Nephron progenitor cell (in vitro differentiated cells): ENCODE results near the gene KRTAP22-1.

Experiments
- DNase-seq: peaks from one replicate; pipeline ENCODE4 v3.0.0; 2021
- H3K27ac Mint-ChIP-seq: 2 replicates; pipeline ENCODE4 v1.8.0; 2021; ENCODE audit warnings: mild to moderate bottlenecking, moderate library complexity, mixed read lengths
- H3K27me3 Mint-ChIP-seq: 2 replicates; pipeline ENCODE4 v1.8.0; 2021; ENCODE audit warnings: mild to moderate bottlenecking, low read depth, mixed read lengths; ENCODE audit not compliant: poor library complexity
- H3K36me3 Mint-ChIP-seq: 2 replicates; pipeline ENCODE4 v1.8.0; 2021; ENCODE audit warnings: low read depth, mixed read lengths
- H3K4me1 Mint-ChIP-seq: 2 replicates; pipeline ENCODE4 v1.8.0; 2021; ENCODE audit warnings: mixed read lengths
- H3K4me3 Mint-ChIP-seq: 2 replicates; pipeline ENCODE4 v1.8.0; 2021; ENCODE audit warnings: mild to moderate bottlenecking, moderate library complexity, mixed read lengths
- H3K9me3 Mint-ChIP-seq: 2 replicates; pipeline ENCODE4 v1.8.0; 2021; ENCODE audit warnings: mild to moderate bottlenecking, moderate library complexity, mixed read lengths
- TF ChIP-seq, protein P1 (sequence below): fragments of 200-600 bp; sonication (generic); IDR thresholded peaks from 2 replicates; pipeline ENCODE4 v1.5.0; 2021; ENCODE audit warnings: antibody characterized with exemption

KRTAP22-1 gene

DNA sequence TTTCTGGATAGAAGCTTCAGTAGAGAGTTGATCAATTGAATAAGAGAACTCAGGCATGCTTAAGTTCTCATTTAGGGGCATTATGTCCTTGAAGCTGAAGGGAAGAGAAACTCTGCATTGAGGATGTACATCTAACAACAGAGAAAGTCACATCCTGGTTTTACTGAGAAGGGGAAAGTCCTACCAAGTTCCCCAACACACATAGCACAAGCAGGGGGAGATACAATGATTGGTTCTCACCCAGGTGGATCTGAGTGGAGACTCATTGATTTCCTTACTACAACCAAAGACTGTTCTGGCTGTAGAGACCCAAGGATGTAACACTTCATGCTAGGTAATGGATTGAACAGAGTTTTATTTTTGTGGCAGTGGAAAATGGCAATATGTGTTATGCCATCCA is 14.3 kb downstream of the KRTAP22-1 start:
- H3K4me3 Mint-ChIP-seq = no peak overlapping the region
- peaks cover 17% of the 10 kb centered on the region for H3K9me3 Mint-ChIP-seq
- H3K27me3 Mint-ChIP-seq = peaks cover 2% of the 10 kb centered on the region
- TF ChIP-seq, protein P1, sequence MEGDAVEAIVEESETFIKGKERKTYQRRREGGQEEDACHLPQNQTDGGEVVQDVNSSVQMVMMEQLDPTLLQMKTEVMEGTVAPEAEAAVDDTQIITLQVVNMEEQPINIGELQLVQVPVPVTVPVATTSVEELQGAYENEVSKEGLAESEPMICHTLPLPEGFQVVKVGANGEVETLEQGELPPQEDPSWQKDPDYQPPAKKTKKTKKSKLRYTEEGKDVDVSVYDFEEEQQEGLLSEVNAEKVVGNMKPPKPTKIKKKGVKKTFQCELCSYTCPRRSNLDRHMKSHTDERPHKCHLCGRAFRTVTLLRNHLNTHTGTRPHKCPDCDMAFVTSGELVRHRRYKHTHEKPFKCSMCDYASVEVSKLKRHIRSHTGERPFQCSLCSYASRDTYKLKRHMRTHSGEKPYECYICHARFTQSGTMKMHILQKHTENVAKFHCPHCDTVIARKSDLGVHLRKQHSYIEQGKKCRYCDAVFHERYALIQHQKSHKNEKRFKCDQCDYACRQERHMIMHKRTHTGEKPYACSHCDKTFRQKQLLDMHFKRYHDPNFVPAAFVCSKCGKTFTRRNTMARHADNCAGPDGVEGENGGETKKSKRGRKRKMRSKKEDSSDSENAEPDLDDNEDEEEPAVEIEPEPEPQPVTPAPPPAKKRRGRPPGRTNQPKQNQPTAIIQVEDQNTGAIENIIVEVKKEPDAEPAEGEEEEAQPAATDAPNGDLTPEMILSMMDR = no peak
- H3K4me1 Mint-ChIP-seq = no peaks in the 10 kb centered on the region
- H3K27ac Mint-ChIP-seq = no peak overlapping the region
- H3K36me3 Mint-ChIP-seq = no peaks in the 10 kb centered on the region
- DNase-seq = no peak

- H3K9me3 Mint-ChIP-seq = peaks cover 9% of the 10 kb centered on the region
- H3K4me1 Mint-ChIP-seq = no peaks in the 10 kb centered on the region
- H3K36me3 Mint-ChIP-seq = no peaks in the 10 kb centered on the region
- no peak for DNase-seq
- no peak within 1 kb of the TSS for H3K4me3 Mint-ChIP-seq
- H3K27ac Mint-ChIP-seq = no peak within 1 kb of the TSS
- TF ChIP-seq, protein P1 = no peak
- H3K27me3 Mint-ChIP-seq = no peaks in the 10 kb centered on the region
Observed at GRCh38 chr21:30616125-30616524, 15.2 kb downstream of the KRTAP22-1 start, which contains the start of gene KRTAP20-1. KRTAP20-1 (plus strand) TSS chr21:30616425; CDS start chr21:30616455, 30 bp downstream.

DNA sequence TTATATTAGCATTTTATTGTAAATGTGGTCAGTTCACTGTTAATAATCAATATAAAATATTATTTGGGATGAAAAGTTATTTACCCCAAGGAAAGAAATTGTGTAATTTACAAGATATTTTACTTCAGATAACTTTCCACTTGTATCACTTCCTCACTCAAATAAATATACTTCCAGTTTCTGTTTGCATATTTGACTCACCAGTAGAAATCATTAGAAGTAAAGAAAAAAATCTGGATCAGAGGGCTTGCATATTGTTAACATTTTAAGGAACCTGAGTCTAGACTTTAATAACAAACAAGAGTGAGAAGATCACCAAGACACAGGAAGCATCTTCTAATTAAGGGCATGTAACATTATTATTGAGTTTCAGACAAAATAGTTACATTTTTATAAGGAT is 19.2 kb downstream of the KRTAP22-1 start:
- Mint-ChIP-seq H3K27me3 (no peaks in the 10 kb centered on the region), H3K9me3 (peaks cover 17% of the 10 kb centered on the region), H3K4me1 (no peaks in the 10 kb centered on the region), H3K36me3 (no peaks in the 10 kb centered on the region), H3K27ac (no peak overlapping the region), H3K4me3 (no peak overlapping the region)
- TF ChIP-seq, protein P1 = no peak
- no peak for DNase-seq

- H3K27ac Mint-ChIP-seq = no peak within 1 kb of the TSS
- peaks cover 22% of the 10 kb centered on the region for H3K9me3 Mint-ChIP-seq
- no peaks in the 10 kb centered on the region for H3K4me1 Mint-ChIP-seq
- no peaks in the 10 kb centered on the region for H3K27me3 Mint-ChIP-seq
- TF ChIP-seq, protein P1 = no peak
- no peak for DNase-seq
- H3K36me3 Mint-ChIP-seq = no peaks in the 10 kb centered on the region
- no peak within 1 kb of the TSS for H3K4me3 Mint-ChIP-seq
Observed at GRCh38 chr21:30620522-30620921, 19.6 kb downstream of the KRTAP22-1 start, which contains the start of gene KRTAP20-4. KRTAP20-4 (plus strand) TSS chr21:30620627.

DNA sequence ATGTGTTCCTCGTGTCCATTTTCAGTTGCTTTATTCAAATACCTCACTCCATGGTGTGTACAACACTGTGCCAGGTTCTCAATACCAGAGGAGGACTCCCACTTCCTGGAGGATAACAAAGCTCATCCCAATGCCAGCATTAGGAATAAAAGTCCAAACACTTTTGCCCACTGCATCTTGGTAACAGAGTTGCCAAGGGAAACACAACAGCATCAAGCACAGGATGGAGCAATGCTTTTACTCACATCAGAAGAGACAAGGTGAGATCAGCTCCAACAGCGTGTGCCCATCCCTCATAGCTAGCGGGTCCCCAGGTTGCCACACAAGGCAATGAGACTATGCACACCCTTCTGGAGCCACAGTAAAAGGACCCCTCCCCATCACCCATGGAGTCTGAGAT is 22.5 kb downstream of the KRTAP22-1 start:
- H3K36me3 Mint-ChIP-seq = no peaks in the 10 kb centered on the region
- peaks cover 34% of the 10 kb centered on the region for H3K9me3 Mint-ChIP-seq
- no peak overlapping the region for H3K4me3 Mint-ChIP-seq
- H3K27ac Mint-ChIP-seq = no peak overlapping the region
- no peak for DNase-seq
- no peaks in the 10 kb centered on the region for H3K27me3 Mint-ChIP-seq
- TF ChIP-seq, protein P1 = no peak
- H3K4me1 Mint-ChIP-seq = no peaks in the 10 kb centered on the region

DNA sequence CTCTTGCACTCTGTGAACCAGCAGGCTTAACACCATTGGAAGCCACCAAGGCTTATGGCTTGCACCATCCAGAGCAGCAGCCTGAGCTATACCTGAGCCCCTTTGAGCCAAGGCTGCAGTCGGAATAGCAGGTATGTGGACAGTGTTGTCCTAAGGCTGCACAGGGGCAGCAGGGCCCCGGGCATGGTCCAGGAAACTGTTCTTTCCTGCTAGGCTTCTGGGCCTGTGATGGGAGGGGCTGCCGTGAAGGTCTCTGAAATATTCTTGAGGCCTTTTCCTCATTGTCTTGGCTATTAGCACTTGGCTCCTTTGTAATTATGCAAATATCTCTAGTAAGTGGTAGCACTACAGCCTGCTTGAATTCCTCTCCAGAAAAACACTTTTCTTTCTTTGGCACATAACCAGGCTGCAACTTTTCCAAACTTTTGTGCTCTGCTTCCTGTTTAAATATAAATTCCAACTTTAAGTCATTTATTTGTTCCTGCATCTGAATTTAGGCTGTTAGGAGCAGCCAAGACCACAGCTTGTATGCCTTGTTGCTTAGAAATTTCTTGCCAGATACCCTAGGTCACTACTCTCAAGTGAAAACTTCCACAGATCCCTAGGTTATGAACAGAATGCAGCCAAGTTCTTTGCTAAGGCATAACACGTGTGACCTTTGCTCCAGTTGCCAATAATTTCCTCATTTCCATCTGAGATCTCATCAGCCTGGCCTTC is 24.7 kb downstream of the KRTAP22-1 start:
- Mint-ChIP-seq H3K27ac (no peak overlapping the region), H3K27me3 (no peaks in the 10 kb centered on the region), H3K4me3 (no peak overlapping the region), H3K36me3 (no peaks in the 10 kb centered on the region), H3K4me1 (no peaks in the 10 kb centered on the region), H3K9me3 (peaks cover 34% of the 10 kb centered on the region)
- TF ChIP-seq, protein P1 = no peak
- DNase-seq = no peak
